OCI-LY7 (cell line): ENCODE data around the gene INSM1. TPM values are rescaled to one million over a fixed set of nuclear protein-coding genes. Genes with fewer than 3 reads are reported as not detected.

Experiments
- BruUV-seq: library from RNA; stranded (reverse); fragments of 400-500 nt; replicated peaks from 2 replicates; lab custom pipeline; 2021; lab: Mats Ljungman, UMichigan
- CTCF ChIA-PET: fragments of 300-600 bp; sonication (Branson Sonifier 250); formaldehyde crosslinking; loops from one replicate; lab custom pipeline; 2022; ENCODE audit warnings: antibody characterized with exemption; ENCODE audit not compliant: unreplicated experiment; lab: Charles Lee
- POLR2A ChIA-PET: fragments of 300-600 bp; sonication (Branson Sonifier 250); formaldehyde crosslinking; loops from one replicate; lab custom pipeline; 2022; ENCODE audit warnings: antibody characterized with exemption; lab: Charles Lee
- DNase-seq: peaks from one replicate; pipeline ENCODE4 v3.0.0-alpha.2; 2015; ENCODE audit warnings: low spot score
- H2AFZ ChIP-seq: fragments of 200-600 bp; sonication (generic), shearing (Covaris generic); 2 replicates; pipeline ENCODE4 v1.6.1; 2014; ENCODE audit warnings: mild to moderate bottlenecking, antibody characterized with exemption, low read length, moderate library complexity
- H3K27ac ChIP-seq: fragments of 200-600 bp; sonication (generic); 2 replicates; pipeline ENCODE4 v1.5.1; 2014; ENCODE audit warnings: mixed run types, low read depth, mild to moderate bottlenecking, moderate library complexity, low read length, inconsistent platforms; ENCODE audit not compliant: poor library complexity, severe bottlenecking
- H3K36me3 ChIP-seq: fragments of 200-600 bp; sonication (generic); 2 replicates; pipeline ENCODE4 v1.6.1; 2014; ENCODE audit warnings: mild to moderate bottlenecking, antibody characterized with exemption, low read length, moderate library complexity, mixed read lengths; ENCODE audit not compliant: insufficient read depth
- H3K4me1 ChIP-seq: fragments of 200-600 bp; sonication (generic); 2 replicates; pipeline ENCODE4 v1.5.1; 2014; ENCODE audit warnings: mild to moderate bottlenecking, low read length; ENCODE audit not compliant: insufficient read depth, poor library complexity, severe bottlenecking
- H3K4me2 ChIP-seq: fragments of 200-600 bp; sonication (generic); 2 replicates; pipeline ENCODE4 v1.6.1; 2014; ENCODE audit warnings: mild to moderate bottlenecking, low read length
- H3K4me3 ChIP-seq: fragments of 200-600 bp; sonication (generic); 2 replicates; pipeline ENCODE4 v1.5.1; 2014; ENCODE audit warnings: mild to moderate bottlenecking, low read depth, low read length; ENCODE audit not compliant: poor library complexity, severe bottlenecking
- H3K79me2 ChIP-seq: fragments of 200-600 bp; sonication (generic); 2 replicates; pipeline ENCODE4 v1.6.1; 2016; ENCODE audit warnings: low read depth, mild to moderate bottlenecking, low read length, moderate library complexity, mixed read lengths; ENCODE audit not compliant: insufficient read depth
- H3K9me2 ChIP-seq: fragments of 200-600 bp; sonication (generic); 2 replicates; pipeline ENCODE4 v1.6.1; 2016; ENCODE audit warnings: mild to moderate bottlenecking, low read length, mixed read lengths; ENCODE audit not compliant: insufficient read depth
- H3K9me3 ChIP-seq: fragments of 200-600 bp; sonication (generic); 2 replicates; pipeline ENCODE4 v1.6.1; 2014; ENCODE audit warnings: mild to moderate bottlenecking, mixed run types, low read length, mixed read lengths
- H4K20me1 ChIP-seq: fragments of 200-600 bp; sonication (generic); 2 replicates; pipeline ENCODE4 v1.6.1; 2014; ENCODE audit warnings: mild to moderate bottlenecking, antibody characterized with exemption, low read length, moderate library complexity, mixed read lengths; ENCODE audit not compliant: insufficient read depth
- EZH2phosphoT487 ChIP-seq: fragments of 200-600 bp; sonication (generic); IDR thresholded peaks from 2 replicates; pipeline ENCODE4 v1.6.1; 2018; ENCODE audit warnings: low read depth, borderline replicate concordance, mild to moderate bottlenecking, mixed run types, antibody characterized with exemption, low read length, moderate library complexity, mixed read lengths
- intact Hi-C: fragments of 100-400 bp; cut with micrococcal nuclease; formaldehyde crosslinking; loops from one replicate; pipeline ENCODE4 v1.10.0; 2022; ENCODE audit not compliant: unreplicated experiment
- total RNA-seq, 2 experiments: library from RNA; depleted of rRNA in 1 of 2; stranded (reverse); fragments of >200 nt in 1 of 2; shearing (Covaris generic) in 1 of 2; gene quantifications; 2 replicates each; pipeline ENCODE4 v1.2.3, GENCODE V29; 2014 to 2022
- TF ChIP-seq, protein P1 (sequence below): fragments of 200-600 bp; sonication (generic); conservative IDR thresholded peaks from 2 replicates; pipeline ENCODE4 v1.5.1; 2014; ENCODE audit warnings: mild to moderate bottlenecking, antibody characterized with exemption, low read length, moderate library complexity, mixed read lengths

INSM1 gene
- total RNA-seq, 2 experiments from 2014 or later: not detected

DNA sequence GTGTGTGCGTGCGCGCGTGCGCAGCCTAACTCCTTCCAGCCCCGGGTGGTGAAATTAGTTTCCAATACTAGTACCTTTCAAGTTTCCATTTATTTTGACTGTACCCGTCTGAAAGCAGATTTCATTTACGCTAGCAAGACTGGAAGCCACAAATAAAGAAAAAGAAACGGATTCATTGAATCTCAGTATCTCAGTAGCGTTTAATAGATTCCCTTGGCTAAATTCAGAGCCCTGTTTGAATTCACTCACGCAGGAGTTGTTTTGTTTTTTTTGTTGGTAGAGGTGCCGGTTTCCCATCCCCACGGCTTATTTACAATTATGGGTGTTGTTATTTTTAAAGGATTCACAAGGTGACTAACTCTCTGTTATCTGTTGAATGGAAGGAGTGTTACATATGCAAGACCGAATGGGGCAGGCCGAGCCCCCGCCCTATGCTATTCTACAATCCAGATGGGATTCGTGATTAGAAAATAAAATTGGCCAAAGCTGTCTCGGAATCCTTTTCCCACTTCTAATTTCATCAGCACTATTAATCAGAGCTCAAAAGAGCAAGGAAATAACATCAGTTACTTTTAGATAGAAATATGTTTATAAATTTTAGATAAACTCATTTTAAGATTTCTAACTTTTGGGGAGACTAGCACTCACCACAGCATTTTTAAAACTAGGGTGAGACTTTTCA, 2.3 kb upstream of the INSM1 start:
- ChIA-PET CTCF (no interaction called here), POLR2A (interaction anchor here (0.5 kb wide), 1 partner anchor 127 kb away, joined by 3 read pairs; no protein-coding TSS in a partner anchor)
- Histone ChIP-seq H3K36me3 (no peaks in the 10 kb centered on the region), H3K4me2 (no peak overlapping the region), H3K4me1 (no peaks in the 10 kb centered on the region), H3K9me2 (no peaks in the 10 kb centered on the region), H4K20me1 (no peaks in the 10 kb centered on the region), H3K4me3 (no peak overlapping the region), H3K9me3 (no peaks in the 10 kb centered on the region), H2AFZ (no peak overlapping the region), H3K27ac (no peak overlapping the region), H3K79me2 (no peaks in the 10 kb centered on the region)
- BruUV-seq: no TSS peak
- intact Hi-C loops: no loop called here
- TF ChIP-seq, protein P1, sequence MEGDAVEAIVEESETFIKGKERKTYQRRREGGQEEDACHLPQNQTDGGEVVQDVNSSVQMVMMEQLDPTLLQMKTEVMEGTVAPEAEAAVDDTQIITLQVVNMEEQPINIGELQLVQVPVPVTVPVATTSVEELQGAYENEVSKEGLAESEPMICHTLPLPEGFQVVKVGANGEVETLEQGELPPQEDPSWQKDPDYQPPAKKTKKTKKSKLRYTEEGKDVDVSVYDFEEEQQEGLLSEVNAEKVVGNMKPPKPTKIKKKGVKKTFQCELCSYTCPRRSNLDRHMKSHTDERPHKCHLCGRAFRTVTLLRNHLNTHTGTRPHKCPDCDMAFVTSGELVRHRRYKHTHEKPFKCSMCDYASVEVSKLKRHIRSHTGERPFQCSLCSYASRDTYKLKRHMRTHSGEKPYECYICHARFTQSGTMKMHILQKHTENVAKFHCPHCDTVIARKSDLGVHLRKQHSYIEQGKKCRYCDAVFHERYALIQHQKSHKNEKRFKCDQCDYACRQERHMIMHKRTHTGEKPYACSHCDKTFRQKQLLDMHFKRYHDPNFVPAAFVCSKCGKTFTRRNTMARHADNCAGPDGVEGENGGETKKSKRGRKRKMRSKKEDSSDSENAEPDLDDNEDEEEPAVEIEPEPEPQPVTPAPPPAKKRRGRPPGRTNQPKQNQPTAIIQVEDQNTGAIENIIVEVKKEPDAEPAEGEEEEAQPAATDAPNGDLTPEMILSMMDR: no peak
- TF ChIP-seq EZH2phosphoT487: no peak
- DNase-seq: no peak

DNA sequence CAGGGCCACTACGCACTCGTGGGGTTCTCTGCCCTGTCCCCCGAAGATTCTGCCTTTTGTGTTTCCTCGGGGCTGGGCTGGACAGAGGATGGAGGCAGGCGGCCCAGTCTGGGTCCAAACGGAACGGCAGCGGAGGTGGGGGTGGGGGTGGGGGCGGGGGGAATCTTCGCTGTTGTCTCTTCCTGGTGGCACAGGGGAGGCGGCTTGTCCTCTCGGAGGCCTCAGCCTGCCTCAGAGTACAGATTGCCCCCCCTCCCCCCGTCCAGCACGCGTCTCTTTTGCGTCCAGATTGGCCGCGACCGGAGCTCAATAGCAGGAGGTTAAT, 1.4 kb upstream of the INSM1 start:
- ChIA-PET POLR2A (no interaction called here), CTCF (no interaction called here)
- no peaks in the 10 kb centered on the region for H3K4me1 ChIP-seq
- BruUV-seq: no TSS peak
- H3K79me2 ChIP-seq: no peaks in the 10 kb centered on the region
- no peak overlapping the region for H3K4me3 ChIP-seq
- no peak overlapping the region for H3K27ac ChIP-seq
- no peak overlapping the region for H3K4me2 ChIP-seq
- H3K9me3 ChIP-seq: no peaks in the 10 kb centered on the region
- no peaks in the 10 kb centered on the region for H4K20me1 ChIP-seq
- intact Hi-C loops: no loop called here
- H3K9me2 ChIP-seq: no peaks in the 10 kb centered on the region
- TF ChIP-seq, protein P1: no peak
- no peak for TF ChIP-seq EZH2phosphoT487
- no peak for DNase-seq
- H2AFZ ChIP-seq: no peak overlapping the region
- no peaks in the 10 kb centered on the region for H3K36me3 ChIP-seq

DNA sequence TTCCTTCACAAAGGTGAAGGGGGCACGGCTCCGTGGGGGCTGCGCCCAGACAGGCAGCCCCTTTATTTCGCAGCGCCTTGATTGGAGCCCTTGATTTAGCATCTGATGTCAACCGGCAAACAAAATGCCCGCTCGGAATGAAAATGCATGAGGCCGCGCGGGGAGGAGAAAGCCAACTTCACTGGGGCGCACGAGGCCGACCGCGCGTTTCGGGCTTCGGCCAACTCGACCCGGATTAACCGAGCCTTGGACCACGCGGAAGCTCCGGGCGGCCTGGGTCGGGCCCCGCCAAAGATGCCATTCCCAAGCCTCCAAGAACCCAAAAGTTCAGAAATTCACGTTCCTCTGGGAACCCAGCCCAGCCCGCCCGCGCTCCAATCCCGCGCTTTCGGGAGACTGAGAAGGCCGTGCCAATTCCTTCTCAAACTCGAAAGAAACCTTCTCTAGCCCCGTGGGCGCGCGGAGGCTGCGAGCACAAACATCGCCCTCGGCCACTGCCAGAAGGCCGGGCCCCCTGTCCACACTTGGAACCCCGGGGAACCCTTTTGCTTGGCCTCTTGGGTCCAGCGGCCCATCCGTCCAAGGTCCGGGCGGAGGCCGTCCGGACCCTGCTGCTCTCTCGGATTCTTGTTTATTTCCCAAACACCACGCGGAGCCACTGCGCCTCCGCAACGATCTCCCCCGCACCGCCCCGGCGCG, 879 bp upstream of the INSM1 start:
- H3K4me2 ChIP-seq: no peak overlapping the region
- H4K20me1 ChIP-seq: no peaks in the 10 kb centered on the region
- no peak for DNase-seq
- no peaks in the 10 kb centered on the region for H3K9me2 ChIP-seq
- TF ChIP-seq EZH2phosphoT487: no peak
- TF ChIP-seq, protein P1: no peak
- no peaks in the 10 kb centered on the region for H3K9me3 ChIP-seq
- BruUV-seq: no TSS peak
- no peaks in the 10 kb centered on the region for H3K79me2 ChIP-seq
- POLR2A ChIA-PET: no interaction called here
- H3K36me3 ChIP-seq: no peaks in the 10 kb centered on the region
- intact Hi-C loops: no loop called here
- CTCF ChIA-PET: no interaction called here
- no peak overlapping the region for H3K4me3 ChIP-seq
- no peaks in the 10 kb centered on the region for H3K4me1 ChIP-seq
- H2AFZ ChIP-seq: no peak overlapping the region
- H3K27ac ChIP-seq: no peak overlapping the region
